CD4-positive, alpha-beta T cell treated with Interleukin-6 at 100 ng/mL for 8 hours (primary cell): ENCODE results near the gene TUBA4B.
A peak's percentile ranks its signal among the peaks of the same experiment; 100 is the strongest.
"Not testable (repeated sequence)": the region's sequence is repeated elsewhere in the genome, so short reads cannot be mapped to it uniquely, and the experiment has no call there.

ENCODE experiments used
- DNase-seq: peaks from one replicate; pipeline ENCODE4 v3.0.0-alpha.2; 2020; ENCODE audit warnings: mixed read lengths, low spot score

Gene TUBA4B

DNA sequence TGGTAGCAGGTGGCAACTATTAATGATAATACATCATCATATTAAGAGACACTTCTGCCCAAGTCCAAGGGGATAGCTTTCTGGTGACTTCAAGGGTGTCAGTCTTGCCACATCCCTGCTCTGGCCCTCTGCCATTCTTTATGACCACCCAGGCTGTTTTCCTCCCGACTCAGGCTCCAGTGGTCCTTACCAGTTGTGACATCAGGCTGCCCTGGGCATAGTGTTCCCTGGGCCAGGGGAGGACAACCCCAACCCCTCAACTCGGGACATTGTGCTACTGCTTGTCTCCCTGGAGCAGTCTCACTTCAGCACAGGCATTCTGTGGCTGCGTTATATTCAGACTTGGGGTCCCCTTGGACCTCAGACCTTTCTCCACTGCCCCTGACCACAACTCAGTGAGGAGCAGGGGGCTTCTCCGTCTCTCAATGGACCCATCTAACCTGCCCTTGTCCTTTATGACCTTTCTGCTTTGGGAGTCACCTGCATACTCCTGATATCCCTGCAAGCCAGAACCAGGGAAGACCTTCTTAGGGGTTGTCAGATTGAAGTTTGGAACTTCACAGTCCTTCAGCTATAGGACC lies 39.0 kb downstream of the TUBA4B start:
- DNase-seq: no peak

DNA sequence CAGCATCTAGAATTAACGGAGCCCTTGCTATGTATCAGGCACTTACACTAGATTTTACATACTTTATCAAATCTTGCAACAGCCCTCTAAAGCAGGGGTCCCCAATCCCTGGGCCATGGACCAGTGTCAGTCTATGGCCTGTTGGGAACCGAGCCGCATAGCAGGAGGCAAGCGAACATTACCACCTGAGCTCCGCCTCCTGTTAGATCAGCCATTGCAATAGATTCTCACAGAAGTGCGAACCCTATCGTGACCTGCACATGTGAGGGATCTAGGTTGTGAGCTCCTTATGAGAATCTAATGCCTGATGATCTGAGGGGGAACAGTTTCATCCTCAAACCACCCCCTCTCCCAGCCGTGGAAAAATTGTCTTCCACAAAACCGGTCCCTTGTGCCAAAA lies 39.6 kb downstream of the TUBA4B start:
- DNase-seq: no peak

- DNase-seq: no peak
Observed at GRCh38 chr2:219293736-219294231, 40.7 kb downstream of the TUBA4B start.

- DNase-seq: peak; percentile 91
Observed at GRCh38 chr2:219294356-219295351, 41.6 kb downstream of the TUBA4B start.

DNA sequence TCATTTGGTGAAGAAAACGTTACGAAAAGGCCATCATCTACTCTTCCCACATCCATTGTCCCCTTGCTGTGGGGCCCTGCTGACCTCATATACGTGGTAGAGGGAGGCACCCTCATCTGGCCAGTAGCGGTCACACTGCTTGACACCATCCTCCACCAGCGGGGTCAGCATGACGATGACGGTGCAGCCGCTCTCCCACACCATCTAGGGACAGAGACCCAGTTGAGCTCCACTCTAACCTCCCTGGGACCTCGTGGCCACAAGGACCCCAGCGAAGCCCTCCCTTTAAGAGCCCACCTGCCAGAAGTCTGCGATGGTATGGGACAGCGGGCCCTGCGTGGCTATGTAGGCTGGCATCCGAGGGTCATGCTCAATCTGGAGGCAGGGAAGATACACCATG lies 43.1 kb downstream of the TUBA4B start:
- no peak for DNase-seq

GRCh38 chr2:219296631-219297391 lies 43.8 kb downstream of the TUBA4B start:
- DNase-seq: no peak

GRCh38 chr2:219297766-219298456 lies 44.9 kb downstream of the TUBA4B start:
- DNase-seq: no peak

GRCh38 chr2:219298759-219299371 lies 45.8 kb downstream of the TUBA4B start:
- peak; percentile 85 for DNase-seq

- DNase-seq: no peak
Observed at GRCh38 chr2:219299372-219299760, 46.3 kb downstream of the TUBA4B start.

DNA sequence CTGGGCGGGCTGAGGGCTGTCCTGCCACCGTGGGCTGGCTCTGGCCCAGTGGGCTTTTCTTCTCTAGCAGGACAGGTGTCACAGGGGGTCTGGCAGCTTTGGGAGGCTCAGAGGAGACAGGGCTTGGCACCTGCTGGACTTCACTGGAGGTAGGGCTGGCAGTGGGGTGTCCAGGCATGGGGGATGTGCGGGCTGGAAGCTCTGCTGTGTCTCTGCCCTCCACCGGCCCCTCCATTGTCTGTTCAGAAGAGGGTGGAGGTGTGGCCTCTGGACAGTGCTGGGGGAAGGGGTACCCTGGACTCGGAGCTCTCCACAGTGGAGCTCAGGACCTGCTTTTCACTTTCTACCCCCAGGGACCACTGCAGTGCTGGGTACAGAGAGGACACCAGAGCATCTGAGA lies 47.0 kb downstream of the TUBA4B start:
- no peak for DNase-seq

DNA sequence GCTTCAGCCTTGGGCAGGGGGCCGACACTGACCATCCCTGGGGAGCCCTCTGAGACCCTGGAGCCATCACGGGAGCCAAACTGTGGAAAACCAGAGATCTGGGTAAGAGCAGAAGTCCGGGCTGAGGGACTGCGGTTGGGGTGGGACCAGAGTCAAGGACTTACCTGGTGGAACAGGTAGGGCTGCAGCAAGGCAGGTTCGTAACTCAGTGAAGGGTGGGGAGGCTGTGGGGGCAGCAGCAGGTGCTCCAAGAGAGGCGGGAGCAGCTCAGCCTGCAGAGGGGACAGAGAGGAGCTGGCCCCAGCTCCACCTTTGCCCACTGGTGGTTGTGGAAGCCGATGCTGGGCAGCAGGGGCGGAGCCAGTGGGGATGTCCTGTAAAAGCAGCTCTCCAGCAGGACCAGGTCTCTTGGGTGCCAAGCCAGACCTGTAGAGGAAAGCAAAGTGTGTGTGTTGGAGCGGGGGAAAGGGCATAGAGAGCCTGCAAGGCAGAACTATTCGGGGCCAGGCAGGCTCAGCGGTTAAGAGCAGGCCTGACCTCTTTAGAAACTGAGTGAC lies 49.4 kb downstream of the TUBA4B start:
- no peak for DNase-seq

DNA sequence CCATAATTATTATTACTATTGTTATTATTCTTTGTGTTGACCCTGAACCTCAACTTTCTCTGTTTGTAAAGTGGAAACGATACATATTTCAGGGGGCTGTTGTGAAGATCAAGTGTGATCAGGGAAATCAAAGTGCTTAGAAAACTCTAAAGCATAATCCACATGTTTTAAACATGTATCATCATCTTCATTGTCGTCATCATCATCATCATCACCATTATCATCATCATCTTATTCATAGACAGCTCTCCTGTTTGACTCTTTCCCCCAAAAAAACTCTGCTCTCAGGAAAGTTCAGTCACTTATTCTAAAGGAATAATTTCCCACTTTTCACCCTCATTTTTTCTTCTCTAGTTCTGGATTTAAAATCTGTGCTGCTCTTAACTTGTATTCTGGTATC lies 51.2 kb downstream of the TUBA4B start:
- no peak for DNase-seq

GRCh38 chr2:219306047-219306446 lies 53.0 kb downstream of the TUBA4B start:
- no peak for DNase-seq

DNA sequence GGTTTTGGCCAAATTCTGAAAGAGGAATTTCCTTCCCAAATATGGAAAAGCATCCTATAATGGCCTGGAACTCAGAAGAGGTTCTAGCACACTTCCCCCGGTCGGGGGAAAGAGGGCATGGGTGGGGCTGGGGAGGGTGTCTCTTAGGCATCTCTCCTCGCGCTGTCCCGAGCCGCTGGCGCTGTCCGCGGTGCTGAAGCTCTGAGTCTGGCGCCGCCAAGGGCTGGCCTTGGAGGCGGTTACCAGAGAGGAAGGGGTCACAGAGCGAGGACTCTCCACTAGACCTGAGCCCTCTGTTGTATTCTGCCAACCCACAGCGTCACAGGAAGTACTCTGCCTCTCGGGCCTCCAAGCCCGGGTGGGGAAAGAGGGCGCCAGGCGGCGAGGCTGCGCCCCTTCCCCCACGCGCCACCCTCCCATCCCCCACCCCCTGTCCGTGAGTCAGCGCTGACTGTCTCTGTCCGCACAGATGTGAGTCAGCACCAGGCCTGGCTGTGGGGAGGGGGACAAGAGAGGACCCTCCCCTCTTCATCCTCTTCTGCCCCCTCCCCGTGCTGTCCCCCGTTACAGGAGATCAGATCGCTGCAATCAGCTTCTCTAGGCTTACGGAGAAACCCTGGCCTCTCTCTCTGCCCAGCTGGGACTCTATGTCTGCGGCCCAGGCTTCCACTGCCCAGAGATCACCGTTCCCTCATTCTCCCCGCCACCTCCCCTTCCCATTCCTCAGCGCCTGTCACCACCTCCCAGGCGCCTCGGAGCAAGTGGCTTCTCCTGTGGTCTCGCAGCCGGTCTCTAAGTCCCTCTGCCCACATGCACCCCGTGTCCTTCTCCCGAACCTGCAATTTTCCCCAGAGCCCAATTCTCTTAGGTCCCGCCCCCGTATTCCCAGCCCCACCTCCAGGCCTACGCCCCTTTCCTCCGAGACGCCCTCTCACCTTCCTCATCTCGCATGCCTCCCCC lies 55.4 kb downstream of the TUBA4B start:
- DNase-seq: peak; percentile 41

- DNase-seq: no peak
Observed at GRCh38 chr2:219309278-219309677, 56.2 kb downstream of the TUBA4B start, which contains the start of gene PTPRN. Gene PTPRN, minus strand, starts transcription at chr2:219309401. Its CDS starts 69 bp downstream, at chr2:219309332.

- DNase-seq: not testable (repeated sequence)
Observed at GRCh38 chr2:219312683-219313263, 59.7 kb downstream of the TUBA4B start.

- DNase-seq: no peak
Observed at GRCh38 chr2:219314804-219315468, 61.9 kb downstream of the TUBA4B start.
